GM19239 (cell line): ENCODE results near the gene CDK7.
"Not testable (repeated sequence)": the region's sequence is repeated elsewhere in the genome, so short reads cannot be mapped to it uniquely, and the experiment has no call there.

Experiments
- DNase-seq: peaks from one replicate; pipeline ENCODE4 v3.0.0; 2011; ENCODE audit warnings: low spot score; ENCODE audit not compliant: insufficient read length
- FAIRE-seq: peaks from 2 replicates; lab custom pipeline; 2011; peaks lifted over from hg19 to GRCh38; lab: Jason Lieb, UNC

The CDK7 gene

GRCh38 chr5:69234457-69235268 lies at the start of gene CDK7:
TSS of gene CDK7 (plus strand) at chr5:69234886. CDS start at chr5:69234976, 90 bp downstream.
- peak; percentile 93 for FAIRE-seq

GRCh38 chr5:69187342-69187741 lies 47.3 kb upstream of the CDK7 start:
- no peak for FAIRE-seq

More at GRCh38 chr5:69234457-69235268, at the start of gene CDK7:
- DNase-seq: peak; percentile 85

DNA sequence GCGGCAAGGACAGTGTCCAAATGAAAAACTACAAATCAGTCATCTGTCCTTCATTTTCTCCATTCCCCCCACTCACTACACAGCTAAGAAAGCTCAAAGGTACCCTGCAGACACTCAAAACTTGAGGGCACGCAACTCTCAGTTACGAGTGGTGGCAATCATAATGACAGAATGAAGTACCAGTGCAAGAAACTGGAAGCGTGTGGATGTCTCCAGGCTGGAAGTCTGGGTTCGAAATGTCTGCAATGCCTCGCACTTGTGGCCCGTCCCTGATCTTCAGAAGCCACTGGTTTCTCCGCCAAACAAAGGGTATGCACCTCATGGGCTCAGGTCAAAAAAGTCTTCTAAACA lies 45.9 kb upstream of the CDK7 start:
- DNase-seq (no peak), FAIRE-seq (no peak)

More at GRCh38 chr5:69187342-69187741, 47.3 kb upstream of the CDK7 start:
- no peak for DNase-seq

DNA sequence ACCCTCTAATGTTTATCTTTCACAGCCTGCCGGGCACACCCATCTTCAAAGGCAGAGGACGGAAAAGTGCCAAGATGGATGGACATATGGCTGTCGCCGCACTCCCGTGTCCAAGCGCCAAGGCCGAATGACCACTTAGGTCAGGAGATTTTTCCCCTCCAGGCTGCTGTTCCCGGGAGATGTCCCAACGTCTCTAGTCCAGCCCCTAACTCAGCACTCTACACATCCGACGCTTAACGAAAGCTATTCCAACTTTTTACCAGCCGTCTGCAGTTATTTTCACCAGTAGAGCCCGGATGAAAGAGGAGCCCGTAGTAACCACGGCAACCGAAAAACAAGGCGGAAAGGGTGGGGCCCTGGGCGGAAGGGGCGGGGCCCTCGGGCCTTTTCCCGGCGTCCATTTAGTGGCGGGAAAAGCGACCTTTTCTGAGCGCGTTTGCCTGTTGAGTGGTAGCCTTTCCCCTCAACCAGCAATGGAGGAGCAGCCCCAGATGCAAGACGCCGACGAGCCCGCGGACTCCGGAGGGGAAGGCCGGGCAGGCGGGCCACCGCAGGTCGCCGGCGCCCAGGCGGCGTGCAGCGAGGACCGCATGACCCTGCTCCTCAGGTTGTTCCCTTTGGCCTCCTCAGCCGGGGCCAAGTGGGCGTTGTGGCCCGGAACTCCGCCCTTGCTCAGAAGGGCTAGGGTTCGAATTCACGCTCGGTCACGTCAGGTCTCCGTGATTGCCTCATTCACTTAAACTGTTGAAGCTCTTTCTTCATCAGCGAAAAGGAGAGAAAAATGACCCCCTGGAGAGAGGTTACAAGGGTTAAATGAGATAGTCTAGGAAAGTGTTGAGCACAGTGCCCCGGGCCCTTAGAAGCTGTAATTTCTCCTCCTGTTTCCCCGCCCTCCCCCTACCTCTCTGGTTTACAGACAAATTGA lies 45.3 kb upstream of the CDK7 start, which contains the start of gene CENPH:
TSS of gene CENPH (plus strand) at position 422 of the 925 bp plus-strand sequence. CDS start at position 474, 52 bp downstream.
- FAIRE-seq (peak; percentile 86), DNase-seq (peak; percentile 85)

GRCh38 chr5:69202497-69202896 lies 32.2 kb upstream of the CDK7 start:
- DNase-seq (no peak), FAIRE-seq (no peak)

DNA sequence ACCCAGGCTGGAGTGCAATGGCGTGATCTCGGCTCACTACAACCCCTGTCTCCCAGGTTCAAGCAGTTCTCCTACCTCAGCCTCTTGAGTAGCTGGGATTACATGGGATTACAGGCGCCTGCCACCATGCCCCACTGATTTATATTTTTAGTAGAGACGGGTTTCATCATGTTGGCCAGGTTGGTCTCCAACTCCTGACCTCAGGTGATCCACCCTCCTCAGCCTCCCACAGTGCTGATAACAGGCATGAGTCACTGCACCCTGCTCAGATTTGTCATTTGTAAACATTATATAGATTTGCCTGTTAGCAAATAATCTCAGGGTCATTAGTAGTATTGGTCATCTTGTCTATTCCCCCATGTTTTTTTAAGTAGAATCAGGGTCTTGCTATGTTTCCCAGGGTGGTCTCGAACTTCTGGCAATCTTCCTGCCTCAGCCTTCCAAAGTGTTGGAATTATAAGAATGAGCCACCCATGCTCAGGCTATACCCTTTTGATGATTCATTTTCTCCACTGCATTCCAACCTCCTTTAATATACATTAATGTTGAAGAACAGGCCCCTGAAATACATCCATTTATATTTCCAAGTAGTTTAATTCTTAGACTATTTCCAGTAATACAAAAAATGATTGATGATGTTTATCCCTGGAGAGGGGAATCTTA lies 28.0 kb upstream of the CDK7 start:
- FAIRE-seq: no peak
- DNase-seq: no peak

DNA sequence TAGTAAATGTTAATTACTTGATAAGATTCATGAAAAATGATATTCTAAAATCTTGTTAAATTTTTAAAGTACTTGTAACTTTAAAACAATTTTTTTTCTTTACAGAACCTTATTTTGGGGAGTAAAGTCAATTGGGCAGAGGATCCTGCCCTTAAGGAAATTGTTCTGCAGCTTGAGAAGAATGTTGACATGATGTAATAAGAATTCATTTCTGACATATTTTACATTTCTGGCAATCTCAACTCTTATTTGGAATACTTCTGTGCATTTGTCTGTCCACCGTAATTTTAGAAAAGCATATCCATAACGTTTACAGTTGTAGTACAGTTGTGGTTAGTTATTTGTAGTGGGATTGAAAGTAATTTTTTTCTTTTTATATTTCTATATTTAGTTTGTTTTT lies 25.1 kb upstream of the CDK7 start:
- DNase-seq (no peak), FAIRE-seq (no peak)

- FAIRE-seq (no peak), DNase-seq (no peak)
Measured at GRCh38 chr5:69211200-69211599, 23.5 kb upstream of the CDK7 start.

DNA sequence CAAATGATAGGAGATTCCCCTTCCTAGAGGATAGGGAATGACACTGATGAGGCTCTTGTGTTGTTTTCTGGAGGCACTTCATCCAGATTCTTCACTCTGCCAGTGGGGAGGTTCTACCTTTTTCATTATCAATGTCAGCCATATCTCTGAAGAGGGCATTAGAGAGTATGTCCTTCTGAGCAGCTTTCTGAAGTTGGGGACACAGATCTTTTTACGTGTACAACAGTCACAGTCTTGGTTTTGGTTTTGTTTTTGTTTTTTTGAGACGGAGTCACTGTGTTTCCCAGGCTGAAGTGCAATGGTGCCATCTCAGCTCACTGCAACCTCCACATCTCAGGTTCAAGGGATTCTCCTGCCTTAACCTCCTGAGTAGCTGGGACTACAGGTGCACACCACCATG lies 22.7 kb upstream of the CDK7 start:
- no peak for FAIRE-seq
- DNase-seq: no peak

DNA sequence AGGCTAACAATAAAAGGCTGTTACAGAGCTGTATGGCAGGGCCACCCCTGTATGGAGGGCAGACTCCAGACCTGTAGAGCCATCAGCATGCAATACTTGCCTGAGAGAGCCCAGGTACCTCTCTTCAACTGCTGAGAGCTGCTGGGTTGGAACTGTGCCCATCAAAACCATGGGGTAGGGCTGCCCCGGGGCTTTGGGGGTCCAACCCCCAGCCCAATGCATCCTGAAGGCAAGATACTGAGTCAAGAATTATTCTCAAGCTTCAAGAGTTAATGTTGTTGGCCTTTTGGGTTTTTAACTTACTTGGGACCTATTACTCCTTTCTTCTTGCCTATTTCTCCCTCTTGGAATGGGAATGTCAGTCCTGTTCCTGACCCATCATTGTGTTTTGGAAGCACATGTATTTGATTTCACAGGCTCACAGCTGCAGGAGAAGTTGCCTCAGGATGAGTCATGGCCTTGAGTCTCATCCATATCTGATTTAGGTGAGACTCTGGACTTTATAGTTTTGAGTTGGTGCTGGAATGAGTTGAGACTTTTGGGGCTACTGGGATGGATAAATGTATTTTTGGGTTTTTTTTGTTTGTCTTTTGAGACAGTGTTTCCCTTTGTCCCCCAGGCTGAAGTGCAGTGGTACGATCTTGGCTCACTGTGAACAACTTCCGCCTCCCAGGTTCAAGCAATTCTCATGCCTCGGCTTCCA lies 21.0 kb upstream of the CDK7 start:
- FAIRE-seq (no peak), DNase-seq (no peak)

- FAIRE-seq: no peak
- DNase-seq: no peak
Measured at GRCh38 chr5:69217151-69217511, 17.6 kb upstream of the CDK7 start.

DNA sequence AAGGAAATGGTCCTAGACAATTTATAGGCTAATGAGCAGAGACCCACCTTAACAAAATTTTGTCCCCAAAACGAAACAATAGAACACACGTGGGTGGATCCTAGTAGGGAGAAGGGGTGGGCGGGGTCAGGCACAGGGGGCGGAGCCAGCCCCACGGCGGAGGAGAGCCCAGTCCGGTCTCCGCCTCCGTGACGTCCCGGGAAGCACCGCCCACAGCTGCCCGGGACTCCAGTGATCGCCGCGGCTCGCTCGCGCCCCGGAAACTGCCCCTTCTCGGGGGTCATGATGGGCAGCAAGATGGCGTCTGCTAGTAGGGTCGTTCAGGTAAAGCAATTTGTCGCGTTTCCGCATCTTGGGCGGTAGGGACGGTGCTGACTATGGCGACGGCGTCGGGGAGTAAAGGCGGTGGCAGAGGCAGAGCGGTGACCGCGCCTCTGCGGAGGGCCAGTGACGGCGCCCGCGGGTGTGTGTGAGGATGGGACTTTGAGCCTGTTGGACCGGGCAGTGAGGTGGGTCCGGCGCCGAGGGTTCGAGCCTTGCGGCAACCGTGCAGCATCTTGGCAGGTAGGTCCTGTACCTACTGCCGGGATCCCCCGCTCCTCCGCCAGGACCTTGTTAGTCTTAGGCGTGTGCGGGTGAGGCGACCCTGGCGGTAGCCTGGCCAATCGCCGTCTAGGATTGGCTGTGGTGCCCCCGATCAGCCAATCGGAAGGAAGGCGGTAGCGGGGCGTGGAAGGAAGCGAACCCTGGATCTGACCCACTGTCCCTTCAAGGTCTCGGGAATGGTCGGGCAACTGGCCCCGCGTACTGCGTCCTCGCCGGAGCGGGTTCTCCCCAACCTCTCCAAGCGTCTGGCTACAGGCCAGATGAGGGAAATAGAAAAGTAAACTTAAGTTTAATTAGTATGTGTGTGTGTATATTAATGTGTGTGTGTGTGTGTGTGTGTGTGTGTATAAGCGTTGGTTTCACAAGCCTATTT lies 16.8 kb upstream of the CDK7 start:
- FAIRE-seq (peak; percentile 93), DNase-seq (peak; percentile 86)

- FAIRE-seq (no peak), DNase-seq (no peak)
Measured at GRCh38 chr5:69219939-69220338, 14.7 kb upstream of the CDK7 start.

GRCh38 chr5:69220371-69220770 lies 14.3 kb upstream of the CDK7 start:
- not testable (repeated sequence) for FAIRE-seq

GRCh38 chr5:69220833-69221232 lies 13.9 kb upstream of the CDK7 start:
- not testable (repeated sequence) for DNase-seq, FAIRE-seq

More at GRCh38 chr5:69220371-69220770, 14.3 kb upstream of the CDK7 start:
- not testable (repeated sequence) for DNase-seq

GRCh38 chr5:69224520-69224919 lies 10.2 kb upstream of the CDK7 start:
- no peak for FAIRE-seq
- no peak for DNase-seq

GRCh38 chr5:69225860-69226259 lies 8.8 kb upstream of the CDK7 start:
- DNase-seq (no peak), FAIRE-seq (no peak)

DNA sequence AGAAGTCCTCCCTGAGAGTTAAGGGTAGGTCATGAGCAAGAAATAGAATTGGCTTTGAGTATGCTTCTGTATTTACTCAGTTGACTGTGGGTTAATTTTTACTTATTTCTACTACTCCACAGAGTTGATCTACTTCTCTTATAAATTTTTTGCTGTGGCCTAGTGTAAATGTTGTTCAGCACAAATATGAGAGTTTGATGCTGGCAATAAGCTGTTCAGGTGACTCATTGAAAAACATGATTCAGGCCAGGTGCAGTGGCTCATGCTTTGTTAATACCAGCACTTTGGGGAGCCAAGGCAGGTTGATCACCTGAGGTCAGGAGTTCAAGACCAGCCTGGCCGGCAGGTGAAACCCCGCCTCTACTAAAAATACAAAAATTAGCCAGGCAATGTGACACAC lies 4.5 kb upstream of the CDK7 start:
- DNase-seq (no peak), FAIRE-seq (no peak)

DNA sequence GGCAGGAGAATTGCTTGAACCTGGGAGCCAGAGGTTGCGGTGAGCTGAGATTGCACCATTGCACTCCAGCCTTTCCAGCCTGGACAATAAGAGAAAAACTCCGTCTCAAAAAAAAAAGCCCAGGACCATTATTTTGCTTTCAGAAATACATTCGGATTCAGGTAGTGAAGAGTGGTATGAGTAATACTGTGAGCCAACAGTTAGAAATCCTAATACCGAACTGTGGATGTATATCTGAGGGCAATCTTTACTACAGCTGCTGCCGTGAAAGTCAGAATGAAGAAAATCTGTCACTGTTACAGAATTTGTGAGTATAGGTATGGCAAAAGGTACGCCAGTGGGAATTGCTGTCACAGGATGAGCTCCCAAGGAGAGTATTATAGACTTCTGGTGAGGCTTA lies 3.4 kb upstream of the CDK7 start:
- FAIRE-seq (peak; percentile 77), DNase-seq (no peak)
